ES-I3 (cell line): ENCODE measurements around the gene CFAP300.
A peak's percentile ranks its signal among the peaks of the same experiment; 100 is the strongest.

Experiments used
- H3K36me3 ChIP-seq: 2 replicates; pipeline ENCODE4 v1.6.1; 2013; ENCODE audit warnings: mild to moderate bottlenecking, low read length, control low read depth, moderate library complexity; ENCODE audit not compliant: insufficient read depth
- H3K4me1 ChIP-seq: 2 replicates; pipeline ENCODE4 v1.6.1; 2013; ENCODE audit warnings: mild to moderate bottlenecking, control low read depth, low read length; ENCODE audit not compliant: insufficient read depth
- H3K9ac ChIP-seq: 2 replicates; pipeline ENCODE4 v1.6.1; 2013; ENCODE audit warnings: low read depth, mild to moderate bottlenecking, low read length, moderate library complexity
- H3K9me3 ChIP-seq: 2 replicates; pipeline ENCODE4 v1.6.1; 2013; ENCODE audit warnings: mild to moderate bottlenecking, low read length, moderate library complexity; ENCODE audit not compliant: control insufficient read depth, insufficient read depth

CFAP300 gene

DNA sequence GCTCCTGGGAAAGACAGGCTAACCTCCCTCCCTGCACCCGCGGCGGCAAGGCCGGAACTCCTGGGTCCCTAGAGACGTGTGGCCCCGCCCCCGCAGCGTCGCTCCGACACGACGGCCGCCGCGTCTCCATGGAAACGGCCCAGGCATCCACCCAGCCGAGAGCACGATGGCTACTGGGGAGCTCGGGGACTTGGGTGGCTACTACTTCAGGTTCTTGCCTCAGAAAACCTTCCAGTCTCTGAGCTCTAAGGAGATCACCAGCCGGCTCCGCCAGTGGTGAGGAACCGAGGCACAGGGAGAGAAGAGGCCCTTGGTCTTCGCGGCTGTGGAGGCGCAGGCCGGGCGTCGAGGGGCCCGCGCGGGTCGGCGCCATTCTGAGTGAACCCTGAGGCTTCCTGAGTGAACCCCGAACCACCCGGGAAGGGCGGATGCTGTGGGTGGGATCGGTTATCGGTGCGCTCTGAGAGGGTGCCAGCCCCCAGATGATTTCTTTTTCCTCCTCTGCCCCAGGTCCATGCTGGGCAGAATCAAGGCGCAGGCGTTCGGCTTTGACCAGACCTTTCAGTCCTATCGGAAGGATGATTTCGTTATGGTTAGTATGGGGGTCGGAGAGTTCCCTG is at the start of gene CFAP300:
CFAP300 (plus strand) TSS at position 133 of the 620 bp plus-strand sequence; CDS start at position 167, 34 bp downstream.
- no peaks in the 10 kb centered on the region for H3K36me3 ChIP-seq
- no peaks in the 10 kb centered on the region for H3K9me3 ChIP-seq
- H3K9ac ChIP-seq, result peak within 1 kb of the TSS; percentile 67; the same call in 1 of the 2 replicates
- peaks cover 3% of the 10 kb centered on the region; the same call in 1 of the 2 replicates for H3K4me1 ChIP-seq

DNA sequence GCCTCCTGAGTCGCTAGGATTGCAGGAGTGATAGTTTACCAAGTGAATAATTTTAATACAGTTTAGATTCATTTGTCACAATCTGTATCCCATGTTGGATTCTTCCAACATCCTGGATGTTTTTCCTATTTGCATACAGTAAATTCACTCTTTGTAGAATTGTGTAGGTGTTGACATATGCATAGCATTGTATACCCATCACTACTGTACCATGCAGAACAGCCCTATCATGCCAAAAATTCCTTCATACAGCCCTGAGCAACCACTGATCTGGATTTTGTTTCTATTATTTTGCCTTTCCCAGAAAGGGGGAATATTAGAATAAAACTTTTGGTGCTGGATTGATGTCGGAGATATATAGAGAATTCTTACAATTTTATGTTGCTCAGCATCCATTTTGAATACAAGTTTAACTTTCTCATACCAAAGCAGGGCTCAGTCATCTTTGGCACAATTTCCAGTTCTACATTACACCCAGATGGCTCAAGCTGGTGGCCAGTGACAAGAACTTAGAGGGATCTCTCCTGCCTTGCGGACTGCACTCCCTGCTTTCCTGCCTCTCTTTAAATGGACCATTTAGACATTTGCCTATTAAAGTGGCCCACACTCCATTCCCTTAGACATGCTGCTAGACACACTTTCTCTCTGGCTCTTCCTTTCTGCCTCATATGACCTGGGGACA is 45.4 kb upstream of the CFAP300 start:
- no peaks in the 10 kb centered on the region for H3K9me3 ChIP-seq
- no peaks in the 10 kb centered on the region for H3K4me1 ChIP-seq
- no peaks in the 10 kb centered on the region for H3K36me3 ChIP-seq
- no peak overlapping the region for H3K9ac ChIP-seq

DNA sequence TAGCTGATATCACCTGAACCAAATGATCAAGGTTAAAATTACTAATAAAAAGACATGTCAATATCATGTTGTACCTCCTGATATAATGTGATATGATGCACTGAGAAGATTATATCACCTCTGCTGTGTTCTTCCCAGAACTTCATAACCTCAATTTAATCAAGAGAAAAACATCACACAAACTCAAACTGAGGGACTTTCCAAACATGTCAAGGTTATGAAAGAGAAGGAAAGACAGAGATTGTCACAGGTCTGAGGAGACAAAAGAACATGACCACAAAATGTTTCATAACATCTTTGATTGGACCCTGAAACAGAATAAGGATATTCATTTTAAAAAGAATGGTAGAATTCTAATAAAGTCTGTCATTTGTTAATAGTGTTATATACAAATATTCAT is 43.0 kb upstream of the CFAP300 start:
- H3K9me3 ChIP-seq, result no peaks in the 10 kb centered on the region
- H3K9ac ChIP-seq, result no peak overlapping the region
- H3K36me3 ChIP-seq, result no peaks in the 10 kb centered on the region
- peaks cover 6% of the 10 kb centered on the region for H3K4me1 ChIP-seq

DNA sequence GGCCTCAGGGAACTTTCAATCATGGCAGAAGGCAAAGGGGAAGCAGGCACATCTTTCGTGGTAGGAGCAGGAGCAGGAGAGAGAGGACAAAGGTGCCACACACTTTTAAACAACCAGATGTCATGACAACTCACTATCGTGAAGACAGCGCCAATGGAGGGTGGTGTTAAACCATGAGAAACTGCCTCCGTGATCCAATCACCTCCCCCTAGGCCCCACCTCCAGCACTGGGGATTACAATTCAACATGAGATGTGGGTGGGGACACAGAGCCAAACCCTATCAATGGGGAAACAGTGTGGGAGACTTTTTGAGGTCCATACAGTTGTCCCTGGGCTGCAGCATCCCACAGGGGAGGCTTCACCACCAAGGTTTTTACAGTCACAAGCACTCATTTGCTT is 41.9 kb upstream of the CFAP300 start:
- Histone ChIP-seq H3K4me1 (peaks cover 9% of the 10 kb centered on the region), H3K9me3 (no peaks in the 10 kb centered on the region)

DNA sequence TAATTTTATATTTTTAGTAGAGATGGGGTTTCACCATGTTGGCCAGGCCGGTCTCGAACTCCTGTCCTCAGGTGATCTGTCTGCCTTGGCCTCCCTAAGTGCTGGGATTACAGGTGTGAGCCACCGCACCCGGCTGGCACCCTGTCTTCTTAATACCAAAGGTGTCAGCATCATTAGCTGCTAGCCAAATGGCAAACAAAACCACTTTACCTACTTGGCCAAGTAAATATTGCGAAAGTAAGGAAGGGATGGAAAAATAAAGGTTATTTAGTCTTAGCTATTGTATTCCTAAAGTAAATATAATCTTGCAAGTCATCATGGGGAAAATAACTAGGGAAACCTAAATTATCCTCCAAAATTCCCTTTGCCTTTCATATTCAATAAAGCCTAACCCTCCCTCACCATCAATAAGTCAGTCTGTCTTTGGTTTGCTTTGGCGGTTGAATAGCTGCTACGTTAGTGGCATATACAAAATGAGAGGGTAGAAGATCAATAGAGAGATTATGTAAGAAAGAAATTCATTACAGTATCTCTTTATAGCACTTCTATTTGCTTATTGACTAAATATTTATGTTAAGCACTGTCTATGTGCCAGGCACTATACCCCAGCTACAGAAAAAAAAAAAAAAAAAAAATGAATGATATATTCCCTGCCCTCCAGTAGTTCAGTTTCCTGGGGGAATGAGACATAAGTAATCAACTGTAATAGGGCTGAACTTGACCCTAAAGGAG is 40.2 kb upstream of the CFAP300 start:
- Histone ChIP-seq H3K9me3 (no peaks in the 10 kb centered on the region), H3K9ac (no peak overlapping the region), H3K36me3 (no peaks in the 10 kb centered on the region), H3K4me1 (peaks cover 14% of the 10 kb centered on the region)

More for the DNA sequence above, 41.9 kb upstream of the CFAP300 start:
- H3K9ac ChIP-seq, result no peak overlapping the region
- no peaks in the 10 kb centered on the region for H3K36me3 ChIP-seq

DNA sequence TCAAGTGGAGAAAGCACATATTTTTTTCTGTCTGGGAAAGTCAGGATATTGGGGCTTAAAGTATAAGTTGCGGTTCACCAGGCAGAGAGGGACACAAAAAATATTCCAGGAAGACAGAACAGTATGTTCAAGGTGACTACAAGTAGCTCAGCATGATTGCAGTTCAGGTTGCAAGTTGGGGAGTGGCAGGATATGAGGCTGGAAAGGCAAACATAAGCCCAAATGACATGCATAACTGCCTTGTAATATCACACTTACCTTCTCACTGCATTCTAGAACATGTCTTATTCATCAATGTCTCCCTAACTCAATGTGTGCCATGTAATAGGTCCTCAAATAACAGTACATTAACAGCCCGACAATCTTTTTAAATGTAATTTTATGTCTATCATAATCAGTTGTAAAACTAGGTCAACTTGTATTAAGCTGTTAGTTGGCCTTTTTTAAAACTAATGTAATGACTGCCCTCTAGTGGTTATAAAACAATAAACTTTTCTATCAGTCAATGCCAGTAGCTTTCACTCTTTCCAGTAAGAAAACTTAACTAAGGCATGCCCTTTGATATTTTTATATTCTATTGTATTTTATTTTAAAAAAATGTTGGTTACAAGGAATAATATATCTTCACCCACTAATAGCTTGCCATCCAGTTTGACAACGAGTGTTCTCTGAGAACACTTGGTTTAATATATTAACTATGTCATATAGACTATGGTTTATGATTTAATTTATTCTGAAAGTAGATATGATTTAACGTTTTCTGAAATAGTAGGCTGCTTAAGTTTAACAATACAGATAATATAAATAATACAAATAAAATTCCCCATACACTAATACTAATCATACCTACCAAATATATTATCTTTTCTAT is 39.4 kb upstream of the CFAP300 start:
- no peak overlapping the region for H3K9ac ChIP-seq
- H3K36me3 ChIP-seq, result no peaks in the 10 kb centered on the region
- no peaks in the 10 kb centered on the region for H3K9me3 ChIP-seq
- peaks cover 14% of the 10 kb centered on the region for H3K4me1 ChIP-seq

DNA sequence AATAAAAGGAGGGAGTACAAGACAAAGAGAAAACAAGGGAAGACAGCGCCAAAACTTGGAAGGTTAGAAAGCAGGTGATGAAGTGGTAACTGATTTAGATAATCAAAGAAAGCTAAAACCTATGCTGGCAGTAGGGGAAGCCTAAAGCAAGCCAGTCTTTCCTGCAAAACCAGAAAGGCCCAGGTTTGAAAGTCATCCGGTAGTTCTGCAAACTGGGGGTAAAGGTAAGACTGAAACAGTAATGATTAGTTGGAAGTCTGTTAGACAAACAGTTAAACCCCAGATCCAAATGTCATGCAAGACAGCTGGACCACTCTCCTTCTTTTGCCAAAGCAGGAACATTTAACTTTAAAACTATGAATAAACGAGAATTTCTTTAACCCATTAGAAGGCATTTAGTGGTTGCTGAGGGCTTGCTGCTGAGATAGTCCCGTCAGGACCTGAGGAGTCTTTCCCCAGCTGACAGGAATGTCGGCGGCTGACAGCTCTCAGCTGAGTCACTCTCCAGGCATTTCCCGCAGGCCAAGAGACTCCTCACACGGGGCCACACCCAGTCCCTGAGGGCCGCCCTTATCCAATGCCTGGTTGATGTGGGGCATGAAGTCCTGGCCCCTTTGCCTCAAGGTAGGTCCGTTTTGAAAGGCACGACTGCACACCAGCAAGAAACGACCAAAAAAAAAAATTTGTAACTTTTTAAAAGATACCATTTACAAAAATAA is 36.3 kb upstream of the CFAP300 start:
- H3K9me3 ChIP-seq, result no peaks in the 10 kb centered on the region
- no peaks in the 10 kb centered on the region for H3K36me3 ChIP-seq
- no peak overlapping the region for H3K9ac ChIP-seq
- peaks cover 14% of the 10 kb centered on the region for H3K4me1 ChIP-seq

DNA sequence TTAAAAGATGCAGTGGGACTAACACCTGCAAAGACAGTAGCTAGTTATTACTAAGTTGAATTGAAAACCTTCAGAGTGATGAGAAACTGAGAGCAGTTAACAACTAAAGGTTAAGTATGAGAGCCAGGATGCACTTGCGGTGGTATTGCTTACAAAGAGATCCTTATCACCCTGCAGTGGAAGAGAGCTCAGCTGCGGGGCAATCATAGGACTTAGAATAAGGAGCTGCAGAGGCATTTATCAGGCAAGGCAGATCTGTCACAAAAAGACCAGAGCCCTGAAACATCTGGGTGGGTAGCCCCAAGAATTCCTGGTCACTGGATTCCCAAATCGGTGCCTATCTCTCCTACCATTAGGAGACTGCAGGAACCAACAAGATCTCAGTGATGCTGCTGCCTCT is 34.3 kb upstream of the CFAP300 start:
- Histone ChIP-seq H3K4me1 (peaks cover 9% of the 10 kb centered on the region), H3K9ac (no peak overlapping the region), H3K36me3 (no peaks in the 10 kb centered on the region), H3K9me3 (no peaks in the 10 kb centered on the region)

DNA sequence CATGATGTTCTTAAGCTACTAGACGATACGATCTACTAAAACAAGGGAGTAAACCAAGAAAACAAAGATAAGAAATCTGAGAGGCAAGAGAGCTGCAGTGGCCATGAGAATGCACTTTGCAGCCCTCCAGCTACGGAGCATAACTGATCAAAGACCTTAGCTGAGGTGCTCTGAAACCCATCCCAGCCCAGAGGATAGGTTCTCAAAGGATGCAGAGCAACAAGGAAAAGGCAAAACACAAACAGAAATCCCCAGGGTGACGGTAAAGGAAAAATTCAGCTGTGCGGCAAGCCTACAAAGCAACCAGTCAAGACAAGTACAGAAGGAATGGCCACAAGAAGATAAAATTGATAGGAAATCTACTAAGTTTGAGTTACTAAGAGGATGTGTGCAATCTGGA is 32.5 kb upstream of the CFAP300 start:
- Histone ChIP-seq H3K9ac (no peak overlapping the region), H3K9me3 (no peaks in the 10 kb centered on the region), H3K36me3 (no peaks in the 10 kb centered on the region), H3K4me1 (peaks cover 9% of the 10 kb centered on the region)

DNA sequence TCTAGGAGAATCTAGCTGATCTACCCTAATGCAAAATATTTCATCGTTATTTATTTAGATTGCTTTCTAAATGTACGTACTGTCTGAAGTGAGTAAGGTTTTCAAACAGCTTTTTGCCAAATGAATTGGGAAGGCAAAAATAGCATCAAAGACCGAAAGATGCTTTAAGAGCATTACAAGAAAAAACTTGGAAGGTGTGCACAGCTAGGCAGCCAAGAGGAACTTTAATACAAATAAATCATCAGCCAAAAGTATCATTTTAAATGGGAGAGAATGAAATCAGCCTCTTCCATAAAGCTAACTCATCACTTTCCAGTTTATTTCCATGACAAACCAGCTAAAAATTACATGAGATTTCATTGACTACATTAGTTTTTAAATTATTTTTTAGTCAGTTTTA is 30.2 kb upstream of the CFAP300 start:
- H3K9me3 ChIP-seq, result no peaks in the 10 kb centered on the region
- no peaks in the 10 kb centered on the region for H3K4me1 ChIP-seq
- no peak overlapping the region for H3K9ac ChIP-seq
- no peaks in the 10 kb centered on the region for H3K36me3 ChIP-seq

DNA sequence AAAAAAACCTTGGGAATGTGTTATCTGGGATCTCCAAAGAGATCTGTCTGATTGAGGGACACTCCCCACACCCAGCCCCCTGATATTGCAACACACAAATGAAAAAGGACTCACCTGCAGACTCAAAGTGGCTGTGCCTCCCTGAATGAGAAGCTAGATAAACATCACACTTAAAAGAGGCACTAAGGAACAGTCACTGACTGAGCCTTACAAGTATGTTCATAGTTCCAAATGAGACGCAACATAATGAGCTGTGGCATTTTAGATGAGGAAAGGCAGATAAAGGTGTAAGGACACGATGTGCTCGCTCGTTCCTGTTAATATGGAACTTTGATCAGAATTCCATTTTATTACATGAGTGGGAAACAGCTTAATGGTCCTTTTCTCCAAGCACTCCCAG is 21.0 kb upstream of the CFAP300 start:
- no peaks in the 10 kb centered on the region for H3K9me3 ChIP-seq
- H3K36me3 ChIP-seq, result no peaks in the 10 kb centered on the region
- no peaks in the 10 kb centered on the region; the same call in 1 of the 2 replicates for H3K4me1 ChIP-seq
- no peak overlapping the region for H3K9ac ChIP-seq

DNA sequence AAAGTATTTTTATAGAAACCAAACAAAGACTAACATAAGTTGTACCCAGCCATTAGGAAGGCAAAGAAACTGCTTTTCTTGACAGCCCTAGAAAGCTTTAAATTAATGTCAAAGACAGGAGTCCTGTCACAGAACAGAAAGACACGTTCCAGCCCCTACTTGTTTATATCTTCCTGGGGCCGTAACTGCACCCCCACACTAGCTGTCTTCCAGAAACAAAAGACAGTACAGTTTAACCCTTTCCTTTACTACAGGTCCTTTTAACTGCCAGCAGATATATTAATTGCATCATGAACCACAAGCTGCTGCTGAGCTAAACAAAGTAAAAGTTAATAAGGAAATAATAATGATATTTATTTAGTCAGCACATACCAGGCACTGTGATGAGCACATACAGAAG is 20.3 kb upstream of the CFAP300 start:
- Histone ChIP-seq H3K4me1 (no peaks in the 10 kb centered on the region; the same call in 1 of the 2 replicates), H3K36me3 (no peaks in the 10 kb centered on the region), H3K9ac (no peak overlapping the region), H3K9me3 (no peaks in the 10 kb centered on the region)

DNA sequence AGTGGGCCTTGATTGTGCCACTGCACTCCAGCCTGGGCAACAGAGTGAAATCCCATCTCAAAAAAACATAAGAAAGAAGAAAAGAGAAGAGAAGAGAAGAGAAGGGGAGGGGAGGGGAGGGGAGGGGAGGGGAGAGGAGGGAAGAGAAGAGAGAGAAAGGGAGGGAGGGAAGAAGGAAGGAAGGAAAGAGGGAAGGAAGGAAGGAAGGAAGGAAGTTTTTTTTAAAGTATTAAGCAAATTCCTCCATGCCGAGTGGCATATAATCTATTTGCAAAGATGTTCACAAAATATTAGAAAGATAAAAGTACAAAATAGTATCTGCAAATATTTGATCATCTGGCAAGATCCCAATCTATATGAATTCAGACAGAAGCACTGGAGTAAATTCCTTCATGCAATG is 10.5 kb upstream of the CFAP300 start:
- H3K9me3 ChIP-seq, result peaks cover 3% of the 10 kb centered on the region; the same call in 1 of the 2 replicates
- no peaks in the 10 kb centered on the region for H3K4me1 ChIP-seq
- H3K9ac ChIP-seq, result no peak overlapping the region
- H3K36me3 ChIP-seq, result no peaks in the 10 kb centered on the region
